ENCODE measurements around the gene GALNT17. TPM values are rescaled to one million over a fixed set of nuclear protein-coding genes. Genes with fewer than 3 reads are reported as not detected.

The GALNT17 gene
- total RNA-seq, 2 experiments from 2014 or later: not detected

DNA sequence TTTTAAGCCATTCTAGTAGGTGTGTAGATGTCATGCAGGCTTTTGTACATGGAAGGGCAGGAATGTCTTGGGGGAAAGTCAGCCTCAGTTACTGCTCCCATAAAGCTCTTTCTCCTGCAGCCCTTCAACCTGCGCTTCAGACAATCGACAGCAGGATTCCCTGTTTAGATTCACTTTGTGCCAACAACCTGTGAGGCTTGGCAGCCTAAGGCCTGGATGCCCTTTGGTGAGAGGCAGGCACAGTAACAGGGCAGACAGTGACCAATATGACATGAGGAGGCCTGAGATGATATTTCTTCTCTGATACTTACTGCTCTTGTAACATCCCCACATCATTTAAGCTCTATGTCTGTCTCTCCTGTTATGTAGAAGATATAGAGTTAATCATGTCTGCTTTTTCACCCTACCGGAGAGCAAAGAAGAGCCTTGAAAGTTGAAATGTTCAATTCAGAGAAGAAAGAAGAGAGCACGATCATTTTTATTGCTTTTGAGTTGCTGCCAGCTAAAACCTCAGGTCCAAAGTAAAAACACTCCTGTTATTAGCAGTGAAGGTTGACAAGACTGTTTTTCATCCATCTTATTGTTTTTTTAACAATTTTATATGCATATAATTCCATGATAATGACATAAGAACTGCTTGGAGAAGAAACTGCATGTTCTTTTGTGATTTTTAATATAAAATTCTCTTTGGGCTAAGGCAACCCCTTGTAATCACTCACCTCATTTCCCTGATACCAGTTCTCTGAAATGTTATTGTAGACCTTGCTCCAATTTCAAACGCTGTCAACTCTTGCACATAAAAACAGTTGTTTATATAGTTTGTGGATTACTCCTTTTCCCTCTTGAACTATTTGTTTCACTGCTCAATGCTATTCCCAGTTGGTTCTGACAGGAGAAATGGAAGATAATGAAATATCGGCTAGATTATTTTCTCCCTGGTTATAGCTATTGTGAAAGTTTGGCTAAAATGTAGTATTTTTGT is 140.9 kb downstream of the GALNT17 start:
- Mint-ChIP-seq H3K9me3 (no peaks in the 10 kb centered on the region), H3K4me3 (no peak overlapping the region), H3K4me1 (no peaks in the 10 kb centered on the region), H3K27ac (no peak overlapping the region), H3K36me3 (no peaks in the 10 kb centered on the region), H3K27me3 (no peaks in the 10 kb centered on the region)
- no peak for DNase-seq

DNA sequence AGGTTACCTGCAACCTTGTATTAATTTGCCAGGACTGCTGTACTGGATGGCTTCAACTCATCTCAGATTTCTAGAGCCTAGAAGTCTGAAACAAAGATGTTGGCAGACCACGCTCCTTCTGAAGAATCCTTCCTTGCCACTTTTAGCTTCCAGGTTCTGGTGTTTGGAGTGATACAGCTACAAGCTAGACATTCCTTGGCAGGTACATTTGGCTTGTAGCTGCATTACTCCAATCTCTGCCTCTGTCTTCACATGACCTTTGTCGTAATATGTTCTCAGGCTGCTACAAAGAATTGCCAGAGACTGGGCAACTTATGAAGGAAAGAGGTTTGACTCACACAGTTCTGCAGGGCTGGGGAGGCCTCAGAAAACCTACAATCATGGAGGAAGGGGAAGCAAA is 146.3 kb downstream of the GALNT17 start:
- Mint-ChIP-seq H3K4me3 (no peak overlapping the region), H3K36me3 (no peaks in the 10 kb centered on the region), H3K9me3 (peaks cover 6% of the 10 kb centered on the region), H3K27me3 (no peaks in the 10 kb centered on the region), H3K27ac (no peak overlapping the region), H3K4me1 (no peaks in the 10 kb centered on the region)
- no peak for DNase-seq

DNA sequence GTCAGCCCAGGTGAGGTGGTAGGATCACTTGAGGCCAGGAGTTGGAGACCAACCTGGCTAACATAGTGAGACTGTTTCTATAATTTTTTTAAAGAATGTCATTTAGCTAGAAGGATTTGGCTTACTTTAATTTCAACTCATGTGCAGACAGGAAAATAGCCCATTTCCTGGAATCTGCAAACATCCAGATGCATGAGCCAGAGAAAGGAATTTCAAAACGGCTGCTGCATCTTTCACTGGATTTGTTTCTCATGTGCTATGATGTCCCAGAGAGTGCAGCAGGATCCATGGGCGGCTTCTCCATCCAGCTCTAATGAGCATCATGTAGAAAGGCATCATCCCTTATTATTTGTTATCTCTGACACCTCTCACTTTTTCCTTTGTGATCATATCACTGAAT is 149.3 kb downstream of the GALNT17 start:
- H3K27me3 Mint-ChIP-seq: no peaks in the 10 kb centered on the region
- no peak for DNase-seq
- H3K9me3 Mint-ChIP-seq: peaks cover 7% of the 10 kb centered on the region
- no peak overlapping the region for H3K27ac Mint-ChIP-seq
- no peaks in the 10 kb centered on the region for H3K36me3 Mint-ChIP-seq
- no peaks in the 10 kb centered on the region for H3K4me1 Mint-ChIP-seq
- H3K4me3 Mint-ChIP-seq: no peak overlapping the region

DNA sequence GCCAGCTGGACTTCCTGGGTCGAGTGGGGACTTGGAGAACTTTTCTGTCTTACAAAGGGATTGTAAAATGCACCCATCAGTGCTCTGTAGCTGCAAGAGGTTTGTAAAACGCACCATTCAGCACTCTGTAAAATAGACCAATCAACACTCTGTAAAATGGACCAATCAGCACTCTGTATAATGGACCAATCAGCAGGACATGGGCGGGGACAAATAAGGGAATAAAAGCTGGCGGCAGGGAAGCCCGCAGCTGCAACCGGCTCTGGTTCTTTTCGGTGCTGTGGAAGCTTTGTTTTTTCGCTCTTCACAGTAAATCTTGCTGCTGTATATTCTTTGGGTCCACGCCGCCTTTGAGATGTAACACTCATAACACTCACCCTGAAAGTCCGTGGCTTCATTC is 151.9 kb downstream of the GALNT17 start:
- no peaks in the 10 kb centered on the region for H3K36me3 Mint-ChIP-seq
- no peak overlapping the region for H3K27ac Mint-ChIP-seq
- H3K4me1 Mint-ChIP-seq: no peaks in the 10 kb centered on the region
- no peak overlapping the region for H3K4me3 Mint-ChIP-seq
- H3K27me3 Mint-ChIP-seq: no peaks in the 10 kb centered on the region
- peaks cover 8% of the 10 kb centered on the region for H3K9me3 Mint-ChIP-seq
- DNase-seq: no peak

DNA sequence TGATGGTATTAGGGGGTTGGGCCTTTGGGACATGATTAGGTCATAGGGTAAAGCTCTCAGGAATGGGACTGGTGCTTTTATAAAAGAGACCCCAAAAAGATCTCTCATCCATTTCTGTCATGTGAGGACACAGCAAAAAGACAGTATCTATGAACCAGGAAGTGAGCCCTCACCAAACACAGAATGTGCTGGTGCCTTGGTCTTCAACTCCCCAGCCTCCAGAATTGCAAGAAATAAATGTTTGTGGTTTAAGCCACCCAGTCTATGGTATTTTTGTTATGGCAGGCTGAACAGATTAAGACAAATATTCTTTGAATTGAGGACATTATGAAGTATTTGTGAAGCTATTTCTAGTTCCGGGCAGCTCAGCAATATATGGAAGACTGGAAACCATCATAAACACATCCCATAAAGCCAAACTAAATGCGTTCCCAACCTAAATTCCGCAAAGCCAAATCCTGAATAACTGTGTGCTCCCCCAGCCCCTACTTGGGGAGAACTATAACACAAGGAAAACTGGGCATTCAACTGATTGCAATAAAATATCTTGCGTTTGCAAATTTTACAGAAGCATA is 153.7 kb downstream of the GALNT17 start:
- H3K9me3 Mint-ChIP-seq: peaks cover 3% of the 10 kb centered on the region
- H3K4me1 Mint-ChIP-seq: no peaks in the 10 kb centered on the region
- no peaks in the 10 kb centered on the region for H3K27me3 Mint-ChIP-seq
- no peak overlapping the region for H3K4me3 Mint-ChIP-seq
- no peak for DNase-seq
- no peak overlapping the region for H3K27ac Mint-ChIP-seq
- H3K36me3 Mint-ChIP-seq: no peaks in the 10 kb centered on the region

DNA sequence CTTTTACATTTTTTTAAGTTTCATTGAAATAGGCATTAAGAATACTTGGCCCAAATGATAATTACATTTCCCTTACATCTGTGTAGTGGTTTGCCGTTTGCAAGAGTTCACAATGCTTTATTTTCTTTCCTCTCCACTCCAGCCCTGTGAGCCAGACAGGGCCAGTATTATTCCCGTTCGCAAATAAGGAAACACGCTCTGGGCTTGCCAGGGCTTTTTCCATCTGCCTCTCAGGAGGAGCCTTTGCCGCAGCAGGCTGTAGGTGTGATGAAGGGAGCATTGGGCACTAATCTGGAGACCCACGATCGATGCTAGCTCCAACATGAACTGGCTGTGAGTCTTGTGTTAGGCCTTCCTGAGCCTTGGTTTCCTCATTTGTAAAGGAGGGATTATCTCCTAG is 154.4 kb downstream of the GALNT17 start:
- H3K36me3 Mint-ChIP-seq: no peaks in the 10 kb centered on the region
- no peak overlapping the region for H3K27ac Mint-ChIP-seq
- no peaks in the 10 kb centered on the region for H3K4me1 Mint-ChIP-seq

DNA sequence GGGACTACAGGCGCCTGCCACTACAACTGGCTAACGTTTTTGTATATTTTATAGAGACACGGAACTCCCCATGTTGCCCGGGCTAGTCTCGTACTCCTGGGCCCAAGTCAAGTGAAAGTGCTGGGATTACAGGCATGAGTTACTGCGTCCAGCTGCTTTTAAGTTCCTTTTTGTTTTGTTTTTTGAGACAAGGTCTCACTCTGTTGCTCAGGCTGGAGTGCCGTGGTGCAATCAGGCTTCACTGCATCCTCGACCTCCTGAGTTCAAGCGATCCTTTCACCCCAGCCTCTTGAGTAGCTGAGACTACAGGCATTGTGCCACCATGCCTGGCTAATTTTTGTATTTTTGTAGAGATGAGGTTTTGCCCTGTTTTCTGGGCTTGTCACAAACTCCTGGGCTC is 155.0 kb downstream of the GALNT17 start:
- no peaks in the 10 kb centered on the region for H3K36me3 Mint-ChIP-seq
- no peaks in the 10 kb centered on the region for H3K4me1 Mint-ChIP-seq
- no peak overlapping the region for H3K27ac Mint-ChIP-seq
- no peaks in the 10 kb centered on the region for H3K27me3 Mint-ChIP-seq
- no peak overlapping the region for H3K4me3 Mint-ChIP-seq
- H3K9me3 Mint-ChIP-seq: peaks cover 3% of the 10 kb centered on the region
- no peak for DNase-seq

More for the DNA sequence above, 154.4 kb downstream of the GALNT17 start:
- no peak overlapping the region for H3K4me3 Mint-ChIP-seq
- H3K9me3 Mint-ChIP-seq: peaks cover 3% of the 10 kb centered on the region
- DNase-seq: no peak
- no peaks in the 10 kb centered on the region for H3K27me3 Mint-ChIP-seq

DNA sequence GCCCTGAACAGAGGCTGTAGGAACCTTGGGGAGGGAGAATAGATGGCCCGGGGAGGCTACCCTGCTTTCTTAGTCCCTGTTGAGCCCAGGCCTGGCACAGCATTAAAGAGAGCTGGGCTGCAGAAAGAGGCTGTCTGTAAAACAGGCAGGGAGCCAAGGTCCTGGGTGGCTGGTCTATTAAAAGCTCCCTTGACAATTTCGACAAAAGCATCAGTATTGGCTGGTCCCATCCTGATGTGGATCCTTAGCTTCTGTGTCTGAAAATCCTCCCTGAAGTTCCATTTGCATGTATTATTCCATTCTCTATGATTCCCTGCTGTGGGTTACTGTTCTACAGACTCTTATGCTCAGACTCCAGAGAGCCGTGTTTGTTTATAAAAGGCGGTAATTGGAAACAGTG is 158.5 kb downstream of the GALNT17 start:
- Mint-ChIP-seq H3K36me3 (no peaks in the 10 kb centered on the region), H3K27ac (no peak overlapping the region), H3K27me3 (no peaks in the 10 kb centered on the region), H3K4me3 (no peak overlapping the region), H3K4me1 (no peaks in the 10 kb centered on the region), H3K9me3 (peaks cover 1% of the 10 kb centered on the region)
- no peak for DNase-seq

DNA sequence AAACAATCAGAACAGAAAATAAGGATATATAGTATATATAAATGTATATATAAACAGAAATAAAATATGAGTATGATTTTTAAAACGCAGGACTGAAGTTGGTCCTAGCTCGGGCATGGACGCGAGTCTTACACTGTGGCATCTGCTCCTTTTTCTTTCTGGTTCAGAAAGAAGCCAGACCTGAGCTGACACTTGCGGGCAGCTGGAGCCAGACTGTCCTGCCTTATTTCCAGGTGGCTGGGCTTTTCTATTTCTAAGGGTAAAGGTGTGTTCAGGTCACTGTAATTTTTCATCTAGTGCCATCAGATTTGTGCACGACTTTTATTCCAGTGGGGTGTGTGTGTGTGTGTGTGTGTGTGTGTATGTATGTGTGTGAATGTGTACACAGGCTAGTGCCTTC is 166.4 kb downstream of the GALNT17 start:
- no peak overlapping the region for H3K4me3 Mint-ChIP-seq
- peaks cover 3% of the 10 kb centered on the region for H3K9me3 Mint-ChIP-seq
- no peaks in the 10 kb centered on the region for H3K4me1 Mint-ChIP-seq
- no peaks in the 10 kb centered on the region for H3K36me3 Mint-ChIP-seq
- H3K27me3 Mint-ChIP-seq: no peaks in the 10 kb centered on the region
- no peak for DNase-seq
- no peak overlapping the region for H3K27ac Mint-ChIP-seq

DNA sequence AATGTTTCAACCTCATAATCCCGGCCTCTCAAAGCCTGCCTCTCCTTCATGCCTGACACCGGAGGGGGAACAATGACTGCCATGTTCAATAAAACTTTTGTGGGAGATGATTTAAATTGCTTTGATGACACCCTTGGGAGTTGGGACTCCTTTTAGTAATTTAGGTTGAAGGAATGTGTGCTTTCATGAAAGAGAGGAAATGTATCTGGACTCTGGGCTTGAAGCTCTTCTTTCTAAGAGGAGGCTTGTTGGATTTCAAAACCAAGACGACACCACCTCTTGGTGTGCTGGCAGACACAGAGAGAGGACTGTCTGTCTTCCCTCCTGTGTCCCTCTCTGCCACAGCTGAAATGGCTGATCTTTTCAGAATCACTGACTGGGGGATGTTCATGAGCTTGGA is 168.1 kb downstream of the GALNT17 start:
- Mint-ChIP-seq H3K36me3 (no peaks in the 10 kb centered on the region), H3K27ac (no peak overlapping the region), H3K27me3 (no peaks in the 10 kb centered on the region), H3K4me1 (no peaks in the 10 kb centered on the region), H3K9me3 (peaks cover 3% of the 10 kb centered on the region), H3K4me3 (no peak overlapping the region)
- no peak for DNase-seq

DNA sequence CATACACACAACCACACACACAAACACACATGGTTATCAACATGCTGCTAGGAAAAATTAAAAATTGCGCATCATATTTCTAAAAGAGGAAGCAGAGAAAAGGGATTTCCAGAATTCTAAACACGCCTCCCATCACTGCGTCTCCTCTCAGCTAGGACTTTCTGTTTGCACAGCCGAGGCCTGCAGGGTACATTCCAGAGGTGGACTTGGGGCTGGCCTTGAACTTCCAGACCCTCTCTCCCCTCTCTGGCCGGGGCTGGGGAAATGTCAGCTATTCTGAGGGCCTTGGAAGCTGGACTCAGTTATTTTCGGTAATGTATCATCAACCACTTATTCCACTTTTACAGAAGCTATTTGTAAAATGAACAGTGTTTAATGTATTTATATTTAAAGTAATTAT is 168.7 kb downstream of the GALNT17 start:
- Mint-ChIP-seq H3K9me3 (peaks cover 3% of the 10 kb centered on the region), H3K27ac (no peak overlapping the region), H3K36me3 (no peaks in the 10 kb centered on the region), H3K4me3 (no peak overlapping the region), H3K4me1 (no peaks in the 10 kb centered on the region), H3K27me3 (no peaks in the 10 kb centered on the region)
- DNase-seq: no peak

DNA sequence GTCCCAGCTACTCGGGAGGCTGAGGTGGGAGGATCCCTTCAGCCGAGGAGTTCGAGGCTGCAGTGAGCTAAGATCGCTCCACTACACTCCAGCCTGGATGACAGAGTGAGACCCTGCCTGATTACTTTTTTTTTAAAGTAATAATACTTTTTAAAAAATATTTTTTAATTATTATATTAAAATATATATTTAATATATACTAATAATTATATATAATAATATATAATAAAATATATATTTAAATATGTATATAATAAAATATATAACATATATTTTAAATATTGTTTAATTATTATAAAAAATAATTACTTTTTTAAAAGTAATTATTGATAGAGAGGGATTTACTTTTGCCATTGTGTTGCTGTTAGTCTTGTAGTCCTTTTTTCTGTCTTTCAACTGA is 169.2 kb downstream of the GALNT17 start:
- no peaks in the 10 kb centered on the region for H3K4me1 Mint-ChIP-seq
- H3K27me3 Mint-ChIP-seq: no peaks in the 10 kb centered on the region
- no peaks in the 10 kb centered on the region for H3K36me3 Mint-ChIP-seq
- H3K9me3 Mint-ChIP-seq: peaks cover 3% of the 10 kb centered on the region
- H3K27ac Mint-ChIP-seq: no peak overlapping the region
- DNase-seq: no peak
- H3K4me3 Mint-ChIP-seq: no peak overlapping the region

DNA sequence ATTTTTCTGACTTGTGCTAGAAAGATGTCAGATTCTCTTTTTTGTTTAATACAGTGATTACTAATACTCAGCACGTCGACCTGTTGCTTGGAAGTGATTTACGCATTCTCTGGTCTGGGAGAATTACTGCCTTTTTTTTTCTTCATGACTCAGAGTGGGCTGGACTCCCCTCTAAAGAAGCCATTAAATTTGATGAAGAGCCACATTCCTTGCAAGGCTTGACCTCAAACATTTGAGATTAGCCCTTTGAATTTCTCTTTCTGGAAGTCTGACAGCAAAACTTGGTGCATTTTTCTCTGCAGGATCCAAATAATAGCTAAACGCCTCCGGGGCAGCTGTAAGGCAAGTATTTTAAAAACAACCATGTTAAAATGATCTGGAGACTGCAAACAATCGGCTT is 171.6 kb downstream of the GALNT17 start:
- no peaks in the 10 kb centered on the region for H3K36me3 Mint-ChIP-seq
- H3K9me3 Mint-ChIP-seq: peaks cover 3% of the 10 kb centered on the region
- no peaks in the 10 kb centered on the region for H3K27me3 Mint-ChIP-seq
- no peaks in the 10 kb centered on the region for H3K4me1 Mint-ChIP-seq
- no peak overlapping the region for H3K27ac Mint-ChIP-seq
- H3K4me3 Mint-ChIP-seq: no peak overlapping the region
- no peak for DNase-seq

DNA sequence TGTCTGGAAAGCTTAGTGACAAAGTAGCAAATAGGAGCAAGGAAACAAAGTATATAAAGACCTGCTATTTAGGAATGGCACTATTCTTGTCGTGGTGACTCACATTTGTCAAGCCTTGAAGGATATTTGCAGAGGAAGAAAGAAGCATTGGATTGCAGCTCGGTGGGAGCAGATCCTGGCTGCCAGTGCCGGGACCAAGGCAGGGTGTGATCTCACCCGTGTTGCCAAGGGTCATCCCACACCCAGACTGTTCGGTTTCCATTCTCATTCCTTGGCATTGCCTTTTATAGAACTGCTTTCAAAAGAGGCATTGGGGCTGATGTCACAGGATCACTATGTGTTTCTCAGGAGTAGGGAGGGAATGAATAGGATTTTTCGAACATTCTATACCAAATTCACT is 176.2 kb downstream of the GALNT17 start:
- no peak overlapping the region for H3K27ac Mint-ChIP-seq
- DNase-seq: no peak
- no peaks in the 10 kb centered on the region for H3K27me3 Mint-ChIP-seq
- H3K36me3 Mint-ChIP-seq: no peaks in the 10 kb centered on the region
- peaks cover 4% of the 10 kb centered on the region for H3K9me3 Mint-ChIP-seq
- no peaks in the 10 kb centered on the region for H3K4me1 Mint-ChIP-seq
- H3K4me3 Mint-ChIP-seq: no peak overlapping the region

DNA sequence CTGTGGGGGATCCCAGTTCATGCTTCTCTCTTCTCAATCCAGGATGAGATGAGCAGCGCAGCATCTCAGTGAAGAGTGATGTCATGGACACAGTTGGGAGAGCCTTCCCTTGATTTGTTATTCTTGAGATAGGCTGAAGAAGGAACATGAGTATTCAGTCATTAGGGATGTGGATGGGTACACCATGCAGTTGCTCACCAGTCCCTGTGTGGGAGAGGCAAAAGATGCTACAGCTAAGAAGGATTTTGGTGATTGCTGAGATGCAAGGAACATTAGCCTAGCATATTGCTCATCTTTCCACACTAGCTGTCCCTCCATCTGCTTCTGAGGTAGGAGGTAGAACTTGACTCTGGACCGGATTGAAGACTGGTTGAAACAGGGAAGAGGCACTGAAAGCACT is 179.6 kb downstream of the GALNT17 start:
- Mint-ChIP-seq H3K4me3 (no peak overlapping the region), H3K36me3 (no peaks in the 10 kb centered on the region), H3K9me3 (peaks cover 6% of the 10 kb centered on the region)

More for the DNA sequence above, 179.6 kb downstream of the GALNT17 start:
- Mint-ChIP-seq H3K4me1 (no peaks in the 10 kb centered on the region), H3K27ac (no peak overlapping the region), H3K27me3 (no peaks in the 10 kb centered on the region)
- no peak for DNase-seq

Measured in activated naive CD8-positive, alpha-beta T cell treated with anti-CD3 and anti-CD28 coated beads for 36 hours (primary cell).